GM19397 (cell line): Measurements from ENCODE around the gene NARS2.
A peak's percentile ranks its signal among the peaks of the same experiment; 100 is the strongest.
"Not testable (repeated sequence)": the region's sequence is repeated elsewhere in the genome, so short reads cannot be mapped to it uniquely, and the experiment has no call there.

ENCODE experiments used
- ATAC-seq: cut with Tn5 transposase; IDR thresholded peaks from one replicate; pipeline ENCODE4 v1.9.1; 2021; ENCODE audit warnings: mild to moderate bottlenecking, moderate library complexity; ENCODE audit not compliant: unreplicated experiment

The NARS2 gene

DNA sequence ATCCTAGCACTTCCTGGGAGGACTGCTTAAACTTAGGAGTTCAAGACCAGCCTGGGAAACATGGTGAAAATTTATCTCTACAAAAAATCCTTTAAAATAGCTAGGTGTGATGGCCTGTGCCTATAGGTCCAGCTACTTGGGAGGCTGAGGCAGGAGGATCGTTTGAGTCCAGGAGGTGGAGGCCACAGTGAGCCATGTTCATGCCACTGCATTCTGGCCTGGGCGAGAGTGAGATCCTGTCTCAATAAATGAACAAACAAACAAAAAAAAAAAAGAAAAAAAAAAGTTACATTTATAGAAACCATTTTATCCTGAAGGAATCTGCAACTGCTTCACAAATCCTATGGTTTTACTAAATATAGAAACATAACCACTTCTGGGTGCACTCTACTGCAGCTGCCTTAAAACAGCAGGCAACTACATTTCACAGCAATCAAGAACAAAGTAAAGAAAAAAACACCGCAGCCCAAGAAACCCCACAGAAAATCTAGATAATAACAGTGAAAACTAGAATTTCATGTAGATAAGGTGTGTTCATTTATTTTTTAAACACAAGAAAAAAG, 81.2 kb downstream of the NARS2 start:
- ATAC-seq = no peak

DNA sequence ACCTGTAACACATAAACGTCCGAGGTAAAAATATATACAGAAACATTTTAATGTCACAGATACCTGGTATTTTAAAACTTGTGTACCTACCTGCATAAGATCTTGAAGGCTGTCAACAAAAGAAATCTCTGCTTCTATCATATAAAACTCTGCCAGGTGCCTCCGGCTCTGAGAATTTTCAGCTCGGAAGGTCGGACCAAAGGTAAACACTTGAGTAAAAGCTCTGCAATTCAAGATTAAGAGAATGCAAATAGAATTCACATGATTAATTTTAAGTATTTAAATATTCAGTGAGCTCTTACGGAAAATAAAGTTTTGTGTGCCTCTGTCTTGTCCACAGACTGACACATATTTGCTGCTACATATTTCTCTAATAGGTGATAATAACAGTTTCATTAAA, 81.7 kb downstream of the NARS2 start:
- ATAC-seq = no peak

DNA sequence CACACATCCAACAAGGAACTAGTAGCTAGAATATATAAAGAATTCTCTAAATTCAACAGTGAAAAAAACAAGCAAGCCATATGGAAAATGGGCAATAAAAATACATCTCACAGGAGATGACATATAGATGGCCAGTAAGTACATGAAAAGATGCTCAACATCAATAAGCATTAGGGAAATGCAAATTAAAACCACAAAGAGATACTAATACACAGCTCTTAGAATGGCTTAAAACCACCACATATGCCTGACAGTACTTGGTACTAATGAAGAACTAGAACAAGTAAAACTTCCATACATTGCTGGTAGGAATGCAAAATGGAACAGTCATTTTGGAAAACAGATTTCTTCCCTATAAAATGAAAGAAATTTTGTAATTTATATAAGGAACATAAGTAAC, 85.5 kb downstream of the NARS2 start:
- no peak for ATAC-seq

DNA sequence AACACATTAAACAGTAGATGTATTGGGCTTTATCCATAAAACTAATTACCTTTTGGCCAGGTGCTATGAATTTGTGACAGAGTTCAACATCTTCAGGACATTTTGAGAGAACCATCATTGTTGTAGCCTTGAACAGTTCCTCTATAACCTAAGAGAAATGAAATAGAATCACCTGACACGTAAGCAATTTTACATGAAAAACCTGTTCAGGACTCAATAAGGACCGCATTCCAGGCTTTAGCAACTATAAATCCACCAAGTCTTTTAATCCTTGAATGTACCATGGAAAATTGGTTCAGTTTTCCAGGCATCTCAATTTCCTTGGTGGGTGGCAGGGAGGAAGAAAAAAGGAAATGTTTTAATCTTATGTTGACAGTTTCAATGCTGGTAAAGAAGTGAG, 96.1 kb downstream of the NARS2 start:
- ATAC-seq = no peak

DNA sequence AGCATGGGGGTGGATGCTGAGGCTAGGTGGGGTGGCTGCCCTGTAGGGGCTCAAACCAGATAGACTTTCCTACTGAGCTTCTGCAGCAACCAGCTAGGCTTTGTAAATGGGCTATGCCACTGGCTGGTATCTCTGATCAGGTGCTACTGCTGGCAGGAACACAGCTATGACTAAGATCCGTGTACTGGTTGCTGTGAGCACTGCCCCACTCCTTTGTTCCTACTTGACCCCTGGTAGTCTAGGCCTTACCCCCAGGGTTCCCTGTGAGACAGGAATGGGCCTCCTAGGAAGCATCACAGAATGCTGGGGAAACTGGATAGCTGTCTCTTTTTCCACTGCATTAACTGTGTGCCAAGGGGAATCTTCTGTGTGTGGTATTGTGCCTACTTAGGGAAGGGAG, 98.6 kb downstream of the NARS2 start:
- ATAC-seq = no peak

DNA sequence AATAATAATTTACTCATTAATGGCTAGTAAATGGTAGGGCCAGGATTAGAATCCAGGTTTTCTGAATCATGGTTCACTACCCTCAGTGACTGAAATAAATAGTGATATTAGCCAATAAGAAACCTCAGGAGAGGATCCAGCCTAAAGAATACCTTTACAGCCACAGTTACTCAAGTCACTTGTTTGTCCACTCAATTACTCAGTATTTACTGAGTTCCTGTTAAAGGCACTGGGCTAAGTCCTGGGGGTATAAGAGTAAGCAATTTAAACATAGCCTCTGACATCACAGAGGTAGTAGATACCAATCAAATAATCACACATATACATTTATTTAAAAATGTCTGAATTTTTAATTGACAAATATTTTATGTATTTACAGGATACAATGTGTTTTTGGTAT, 100.2 kb downstream of the NARS2 start:
- no peak for ATAC-seq

DNA sequence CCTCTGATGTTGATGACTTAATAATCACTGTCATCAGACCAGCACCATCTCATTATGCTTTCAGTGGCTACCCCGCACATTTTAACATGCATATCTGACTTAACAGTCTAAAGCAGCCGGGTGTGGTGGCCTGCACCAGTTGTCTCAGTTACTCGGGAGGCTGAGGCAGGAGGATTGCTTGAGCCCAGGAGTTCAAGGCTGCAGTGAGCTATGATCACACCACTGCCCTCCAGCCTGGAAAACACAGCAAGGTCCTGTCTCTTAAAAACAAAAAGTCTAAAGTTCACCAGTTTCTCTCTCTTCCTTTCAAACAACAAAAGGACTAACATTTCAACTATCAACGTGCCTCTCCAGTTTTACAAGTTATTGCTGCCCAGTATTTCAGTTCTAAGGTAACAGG, 101.8 kb downstream of the NARS2 start:
- ATAC-seq = no peak

DNA sequence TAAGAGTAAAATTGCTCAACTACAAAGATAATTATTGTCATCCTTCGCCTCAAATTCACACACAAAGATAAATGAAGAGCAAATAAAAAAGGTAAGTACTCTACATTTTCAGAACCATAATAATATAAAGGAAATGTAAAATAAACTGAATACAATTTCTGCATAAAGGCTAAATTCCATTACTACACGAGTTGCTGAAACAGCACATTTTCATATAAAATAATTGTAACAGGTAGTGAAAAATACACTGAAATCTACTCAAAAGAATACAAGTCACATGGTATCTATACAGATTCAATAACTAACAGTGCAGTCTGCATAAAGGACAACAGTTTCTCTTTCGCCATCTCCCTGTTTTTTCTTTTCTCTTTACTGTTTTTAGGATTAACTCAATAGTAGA, 102.3 kb downstream of the NARS2 start:
- no peak for ATAC-seq

DNA sequence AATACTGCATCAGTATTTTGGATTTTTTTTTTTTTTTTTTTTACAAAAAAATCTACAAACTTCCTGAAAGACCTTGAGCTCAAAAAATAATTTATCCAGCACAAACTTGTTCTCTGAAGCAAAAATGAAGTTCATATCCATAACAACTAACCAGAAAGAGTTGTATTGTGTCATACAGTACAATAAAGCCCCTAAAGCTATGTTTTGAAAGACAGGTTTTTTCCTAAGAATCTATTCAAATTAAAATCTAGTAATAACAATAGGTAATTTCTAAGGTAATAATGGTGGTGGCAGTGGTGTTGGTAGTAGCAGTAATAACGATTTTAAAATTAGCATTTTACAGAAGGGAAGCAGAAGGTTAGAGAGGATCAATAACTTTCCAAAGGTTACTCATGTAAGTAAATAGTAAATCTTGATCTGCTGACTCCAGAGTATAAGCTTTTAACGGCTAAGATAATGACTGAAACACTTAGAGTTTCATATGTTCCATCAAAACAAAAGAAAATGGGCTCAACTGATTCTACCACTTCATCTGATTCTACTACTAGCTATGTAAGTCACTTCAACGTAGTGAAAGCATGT, 103.7 kb downstream of the NARS2 start:
- no peak for ATAC-seq

DNA sequence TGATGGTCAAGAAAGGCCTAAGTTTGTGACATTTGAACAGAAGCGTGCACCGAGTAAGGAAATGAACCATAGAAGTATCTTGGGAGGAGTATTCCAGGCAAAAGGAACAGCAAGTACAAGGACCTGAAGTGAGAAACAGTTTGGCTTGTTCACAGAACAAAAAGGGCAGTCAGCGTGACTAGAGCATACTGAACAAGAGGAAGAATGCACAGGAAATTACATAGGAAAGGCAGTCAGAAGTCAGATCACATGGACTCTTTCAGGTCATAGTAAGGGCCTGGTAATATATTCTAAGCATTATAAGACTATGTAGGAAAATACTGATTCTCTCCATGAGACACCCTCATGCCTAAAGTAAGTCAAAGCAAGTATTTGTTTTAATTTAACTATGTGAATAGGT, 104.8 kb downstream of the NARS2 start:
- no peak for ATAC-seq

DNA sequence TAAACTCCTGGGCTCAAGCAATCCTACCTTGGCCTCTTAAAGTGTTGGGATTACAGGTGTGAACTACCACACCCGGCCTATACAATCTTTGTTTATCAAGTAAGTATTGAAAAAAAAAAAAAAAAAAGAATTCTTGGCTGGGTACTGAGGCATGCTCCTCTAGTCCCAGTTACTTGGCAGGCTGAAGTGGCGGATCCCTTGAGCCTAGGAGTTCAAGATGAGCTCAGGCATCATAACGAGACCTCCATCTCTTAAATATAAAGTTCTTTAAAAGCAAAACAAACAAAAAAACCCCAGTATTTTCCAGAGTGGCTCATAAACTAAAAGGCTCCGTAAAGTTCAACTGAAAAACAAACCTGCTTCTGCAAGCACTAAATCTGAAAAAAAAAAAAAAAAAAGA, 106.7 kb downstream of the NARS2 start:
- ATAC-seq = no peak

DNA sequence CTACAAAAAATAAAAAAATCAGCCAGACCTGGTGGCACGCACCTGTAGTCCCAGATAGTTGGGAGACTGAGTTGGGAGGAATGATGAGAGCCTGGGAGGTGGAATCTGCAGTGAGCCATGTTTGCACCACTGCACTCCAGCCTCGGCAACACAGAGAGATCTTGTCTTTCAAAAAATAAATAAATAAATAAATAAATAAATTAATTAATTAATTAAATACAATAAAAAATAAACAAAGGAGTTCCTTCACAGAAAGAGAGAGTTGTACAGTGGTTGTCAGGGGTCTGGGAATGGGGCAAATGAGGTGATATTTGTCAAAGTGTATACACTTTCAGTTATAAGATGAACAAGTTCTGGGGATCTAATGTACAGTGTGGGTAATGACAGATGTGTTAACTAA, 107.3 kb downstream of the NARS2 start:
- ATAC-seq = no peak

DNA sequence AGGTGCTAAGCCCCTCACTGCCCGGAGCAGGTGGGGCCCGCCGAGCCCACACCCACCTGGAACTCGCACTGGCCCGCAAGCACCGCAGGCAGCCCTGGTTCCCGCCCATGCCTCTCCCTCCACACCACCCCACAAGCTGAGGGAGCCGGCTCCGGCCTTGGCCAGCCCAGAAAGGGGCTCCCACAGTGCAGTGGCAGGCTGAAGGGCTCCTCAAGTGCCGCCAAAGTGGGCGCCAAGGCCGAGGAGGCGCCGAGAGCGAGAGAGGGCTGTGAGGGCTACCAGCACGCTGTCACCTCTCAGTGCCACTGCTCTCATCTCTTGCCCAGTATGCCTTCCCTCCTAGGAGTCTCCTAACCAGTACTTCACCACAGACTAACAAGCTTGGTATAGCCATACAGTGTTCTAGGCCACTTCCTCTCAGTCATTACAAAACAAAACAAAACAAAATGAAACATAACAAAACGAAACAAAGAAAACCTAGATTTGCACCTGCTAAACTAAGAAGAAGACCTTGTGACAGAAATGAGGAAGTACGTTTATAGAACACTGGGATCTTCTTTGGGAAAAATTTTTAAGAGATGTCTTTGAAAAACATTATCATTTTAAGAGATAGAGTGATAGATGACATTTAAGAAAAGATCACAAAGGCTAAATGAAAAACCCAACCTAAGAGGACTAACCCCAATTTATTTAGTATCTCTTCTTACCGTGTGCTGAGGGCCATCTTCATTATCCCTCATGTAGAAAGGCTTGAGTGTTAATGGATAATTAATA, 109.3 kb downstream of the NARS2 start:
- ATAC-seq = peak; percentile 97

DNA sequence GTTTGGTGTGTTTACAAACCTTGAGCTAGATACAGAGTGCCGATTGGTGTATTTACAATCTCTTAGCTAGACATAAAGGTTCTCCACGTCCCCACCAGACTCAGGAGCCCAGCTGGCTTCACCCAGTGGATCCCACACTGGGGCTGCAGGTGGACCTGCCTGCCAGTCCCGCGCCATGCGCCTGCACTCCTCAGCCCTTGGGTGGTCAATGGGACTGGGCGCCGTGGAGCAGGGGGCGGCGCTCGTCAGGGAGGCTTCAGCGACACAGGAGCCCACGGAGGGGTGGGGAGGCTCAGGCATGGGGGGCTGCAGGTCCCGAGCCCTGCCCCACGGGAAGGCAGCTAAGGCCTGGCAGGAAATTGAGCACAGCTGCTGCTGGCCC, 109.9 kb downstream of the NARS2 start:
- ATAC-seq = not testable (repeated sequence)

DNA sequence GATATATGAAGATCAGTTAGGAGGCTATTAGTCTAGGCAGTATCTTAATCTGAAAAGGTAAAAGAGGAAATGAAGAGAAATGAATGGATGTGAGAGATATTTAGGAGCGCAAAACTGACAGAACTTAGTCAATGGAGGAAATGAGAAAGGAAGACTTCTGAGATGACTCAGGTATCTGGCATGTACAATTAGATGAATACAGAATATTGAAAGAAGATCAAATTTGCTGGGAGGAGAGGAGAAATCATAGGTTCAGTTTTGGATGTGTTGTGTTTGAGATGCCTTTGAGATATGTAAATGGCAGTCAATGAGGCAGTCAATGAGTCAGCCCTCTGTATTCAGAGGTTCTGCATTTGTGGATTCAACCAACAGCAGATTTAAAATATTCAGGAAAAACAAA, 114.2 kb downstream of the NARS2 start:
- no peak for ATAC-seq

DNA sequence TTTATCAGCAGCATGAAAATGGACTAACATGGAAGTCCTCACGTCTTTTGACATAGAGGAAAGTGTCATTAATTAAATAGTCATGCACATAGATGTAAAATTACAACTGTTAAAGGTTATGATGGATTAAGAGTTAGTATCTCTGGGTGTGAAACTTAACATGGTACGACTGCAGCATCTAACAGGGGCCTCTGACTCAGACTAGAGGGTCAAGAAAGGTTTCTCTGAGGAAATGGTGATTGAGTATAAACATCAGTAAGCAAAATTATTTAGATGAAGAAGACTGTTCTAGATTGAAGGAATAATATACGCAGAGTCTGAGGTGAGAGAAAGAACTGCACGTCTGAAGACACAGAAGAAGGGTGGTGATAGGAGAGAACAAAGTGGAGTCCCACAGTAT, 114.9 kb downstream of the NARS2 start:
- ATAC-seq = no peak

DNA sequence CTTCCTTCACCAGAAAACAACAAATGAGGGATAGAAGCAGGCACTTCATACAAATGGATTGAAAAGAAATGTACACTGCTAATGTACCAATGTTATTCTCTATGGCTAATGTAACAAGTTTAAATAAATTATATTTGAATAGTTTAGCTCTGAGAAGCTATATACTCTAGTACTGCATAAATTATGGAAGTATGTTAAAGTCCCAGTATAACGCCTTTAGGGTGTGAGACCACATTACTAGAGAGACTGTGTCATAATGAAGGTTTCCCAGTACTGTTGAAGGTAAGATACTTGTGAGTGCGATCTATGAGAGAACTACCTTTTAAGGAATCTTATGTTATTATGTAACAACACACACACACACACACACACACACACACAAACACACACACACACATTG, 117.2 kb downstream of the NARS2 start:
- ATAC-seq = no peak

DNA sequence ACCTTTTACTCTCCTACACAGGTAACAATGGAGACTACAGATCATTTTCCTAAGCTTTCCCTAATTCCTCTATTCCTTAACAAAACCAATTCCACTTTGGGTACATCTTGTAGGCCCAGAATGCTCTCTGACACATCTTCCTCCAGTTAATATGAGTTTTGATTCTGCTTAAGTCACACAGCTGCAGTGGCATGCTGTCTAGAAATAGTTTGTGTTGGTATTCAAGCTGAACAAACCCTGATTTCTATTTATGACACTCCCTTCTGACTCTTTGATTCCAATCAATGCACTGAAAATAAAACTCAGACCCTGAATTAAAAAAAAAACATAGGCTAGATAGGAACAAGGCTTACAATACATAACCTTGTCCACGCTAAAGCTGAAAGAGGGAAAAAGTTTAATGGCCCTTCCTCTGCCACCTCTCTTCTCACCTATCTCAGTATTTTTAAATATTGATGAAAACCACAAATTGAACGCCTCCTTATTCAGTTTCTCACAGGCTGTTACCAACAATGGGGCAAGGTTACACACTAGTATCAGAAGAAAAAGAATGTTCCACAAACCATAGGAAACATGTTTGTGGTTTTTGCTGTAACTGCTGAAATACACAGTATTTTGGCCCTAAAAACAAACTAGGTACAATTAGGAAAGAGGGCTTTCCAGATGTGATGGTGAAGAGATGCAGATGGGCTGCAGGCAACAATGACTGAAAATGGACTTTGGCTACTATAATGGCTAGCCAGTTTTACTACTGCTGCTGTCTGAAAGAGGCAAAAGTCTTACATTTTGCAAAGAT, 121.3 kb downstream of the NARS2 start:
- no peak for ATAC-seq

DNA sequence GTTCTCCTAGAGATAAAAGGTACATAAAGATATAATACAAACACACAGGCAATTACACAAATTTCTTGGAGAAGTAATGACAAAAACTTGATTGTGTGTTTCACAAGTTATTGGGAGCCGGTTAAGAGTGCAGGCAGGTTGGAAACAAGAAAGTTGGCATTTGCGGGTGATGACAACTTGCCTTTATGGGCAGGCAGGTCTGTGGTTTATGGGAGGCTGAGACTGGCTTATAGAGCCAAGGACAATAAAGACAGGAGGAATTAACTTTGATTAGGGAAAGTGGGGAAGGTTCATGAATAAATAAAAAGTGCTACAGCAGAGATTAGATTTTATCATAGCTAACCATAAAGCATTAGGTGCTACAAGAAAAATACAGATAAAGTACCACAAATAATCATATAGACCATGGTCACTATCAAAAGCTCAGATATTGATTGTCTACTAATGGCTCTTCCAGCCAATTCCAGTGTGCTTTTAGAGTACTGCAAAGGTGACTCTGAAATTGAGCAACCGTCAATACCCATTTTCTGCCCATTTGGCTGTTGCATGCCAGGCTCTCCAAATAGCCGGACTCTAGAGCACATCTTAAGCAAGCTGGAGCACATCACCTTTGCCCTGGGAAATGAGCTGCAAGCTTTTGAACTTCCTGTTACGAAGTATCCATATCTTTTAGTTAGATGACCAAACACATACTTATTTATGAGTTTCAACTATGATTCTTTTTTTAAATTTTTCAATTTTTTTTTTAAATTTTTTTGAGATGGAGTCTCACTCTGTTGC, 123.1 kb downstream of the NARS2 start:
- no peak for ATAC-seq

DNA sequence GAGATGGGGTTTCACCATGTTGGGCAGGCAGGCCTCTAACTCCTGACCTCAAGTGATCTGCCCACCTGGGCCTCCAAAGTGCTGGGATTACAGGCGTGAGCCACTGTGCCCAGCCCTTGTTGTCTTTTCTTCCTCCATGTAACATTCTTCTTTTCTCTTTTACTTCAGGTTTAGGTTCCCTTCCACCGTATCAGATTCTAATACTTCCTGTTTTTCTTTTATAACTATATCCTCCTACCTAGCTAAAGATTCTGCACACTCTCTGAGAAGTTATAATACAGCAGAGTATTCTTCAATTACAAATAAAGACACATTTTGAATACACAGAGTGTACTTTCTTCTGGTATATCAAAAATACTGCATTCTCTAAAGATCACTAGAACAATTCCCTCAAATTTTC, 123.8 kb downstream of the NARS2 start:
- no peak for ATAC-seq

DNA sequence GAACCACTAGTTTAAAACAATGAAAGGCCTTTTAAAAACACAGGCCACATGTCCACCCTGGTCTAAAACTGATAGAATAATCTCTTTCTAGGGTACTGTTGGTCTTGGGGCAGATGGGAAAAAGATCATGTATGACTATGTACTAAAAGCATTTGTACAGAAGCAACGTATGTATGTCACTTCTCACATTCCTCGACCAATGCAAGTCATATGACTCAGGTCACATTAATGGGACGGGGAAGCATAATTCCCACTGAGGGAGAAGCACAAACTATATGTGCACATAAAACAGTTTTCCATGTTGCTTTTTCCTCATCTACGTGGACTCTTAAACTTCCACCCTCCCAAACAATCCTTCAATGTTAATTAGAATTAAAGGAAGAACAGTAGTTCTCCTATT, 124.8 kb downstream of the NARS2 start:
- no peak for ATAC-seq
